NT2/D1 (cell line): ENCODE results near the gene ATP7A.
"Not testable (repeated sequence)": the region's sequence is repeated elsewhere in the genome, so short reads cannot be mapped to it uniquely, and the experiment has no call there.

ENCODE experiments used
- SUZ12 ChIP-seq: IDR thresholded peaks from 2 replicates; pipeline ENCODE4 v1.6.1; 2011; ENCODE audit not compliant: insufficient read length, insufficient read depth; ENCODE audit errors: extremely low read depth
- YY1 ChIP-seq: IDR thresholded peaks from 2 replicates; pipeline ENCODE4 v1.6.1; 2011; ENCODE audit not compliant: insufficient read length, insufficient read depth
- ZNF274 ChIP-seq: IDR thresholded peaks from 2 replicates; pipeline ENCODE4 v1.6.1; 2011; ENCODE audit warnings: mild to moderate bottlenecking, low read depth, low read length

DNA sequence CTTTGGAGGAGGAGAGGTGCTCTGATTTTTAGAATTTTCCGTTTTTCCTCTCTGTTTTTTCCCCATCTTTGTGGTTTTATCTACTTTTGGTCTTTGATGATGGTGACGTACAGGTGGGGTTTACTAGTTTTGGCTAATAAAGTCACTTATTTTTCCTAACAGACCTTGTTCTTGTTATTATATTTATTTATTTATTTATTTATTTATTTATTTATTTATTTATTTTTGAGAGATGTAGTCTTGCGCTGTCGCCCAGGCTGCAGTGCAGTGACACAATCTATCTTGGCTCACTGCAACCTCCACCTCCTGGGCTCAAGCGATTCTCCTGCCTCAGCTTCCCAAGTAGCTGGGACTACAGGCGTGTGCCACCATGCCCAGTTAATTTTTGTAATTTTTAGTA is 170.9 kb downstream of the ATP7A start:
- not testable (repeated sequence) for TF ChIP-seq SUZ12, YY1, ZNF274
